ENCODE measurements around the gene ARL15.
"Not testable (repeated sequence)": the region's sequence is repeated elsewhere in the genome, so short reads cannot be mapped to it uniquely, and the experiment has no call there.

Gene ARL15

GRCh38 chr5:54103871-54104270, 206.5 kb downstream of the ARL15 start:
- in situ Hi-C loops (cut with MboI; ENCODE audit: low sequenced_read_pairs) = no loop called here

GRCh38 chr5:54098267-54098666, 212.1 kb downstream of the ARL15 start:
- in situ Hi-C loops (cut with MboI; ENCODE audit: low sequenced_read_pairs) = no loop called here

- in situ Hi-C loops (cut with MboI; ENCODE audit: low sequenced_read_pairs) = no loop called here
Measured at GRCh38 chr5:54095969-54096368, 214.4 kb downstream of the ARL15 start.

- in situ Hi-C loops (cut with MboI; ENCODE audit: low sequenced_read_pairs) = no loop called here
Measured at GRCh38 chr5:54094706-54095105, 215.7 kb downstream of the ARL15 start.

GRCh38 chr5:54093861-54094260, 216.5 kb downstream of the ARL15 start:
- in situ Hi-C loops (cut with MboI; ENCODE audit: low sequenced_read_pairs) = no loop called here

- in situ Hi-C loops (cut with MboI; ENCODE audit: low sequenced_read_pairs) = no loop called here
Measured at GRCh38 chr5:54093081-54093492, 217.3 kb downstream of the ARL15 start.

- in situ Hi-C loops (cut with MboI; ENCODE audit: low sequenced_read_pairs) = no loop called here
Measured at GRCh38 chr5:54091307-54092130, 218.9 kb downstream of the ARL15 start.

GRCh38 chr5:54090495-54091120, 219.8 kb downstream of the ARL15 start:
- in situ Hi-C loops (cut with MboI; ENCODE audit: low sequenced_read_pairs) = no loop called here

GRCh38 chr5:54088081-54088480, 222.3 kb downstream of the ARL15 start:
- in situ Hi-C loops (cut with MboI; ENCODE audit: low sequenced_read_pairs) = no loop called here

GRCh38 chr5:54087436-54087835, 222.9 kb downstream of the ARL15 start:
- in situ Hi-C loops (cut with MboI; ENCODE audit: low sequenced_read_pairs) = no loop called here

- in situ Hi-C loops (cut with MboI; ENCODE audit: low sequenced_read_pairs) = no loop called here
Measured at GRCh38 chr5:54086191-54086590, 224.2 kb downstream of the ARL15 start.

- in situ Hi-C loops (cut with MboI; ENCODE audit: low sequenced_read_pairs) = no loop called here
Measured at GRCh38 chr5:54084696-54085095, 225.7 kb downstream of the ARL15 start.

- in situ Hi-C loops (cut with MboI; ENCODE audit: low sequenced_read_pairs) = no loop called here
Measured at GRCh38 chr5:54083851-54084250, 226.5 kb downstream of the ARL15 start.

- in situ Hi-C loops (cut with MboI; ENCODE audit: low sequenced_read_pairs) = no loop called here
Measured at GRCh38 chr5:54083245-54083644, 227.1 kb downstream of the ARL15 start.

GRCh38 chr5:54081415-54081814, 229.0 kb downstream of the ARL15 start:
- in situ Hi-C loops (cut with MboI; ENCODE audit: low sequenced_read_pairs) = no loop called here

GRCh38 chr5:54080831-54081230, 229.5 kb downstream of the ARL15 start:
- in situ Hi-C loops (cut with MboI; ENCODE audit: low sequenced_read_pairs) = no loop called here

GRCh38 chr5:54073735-54074134, 236.6 kb downstream of the ARL15 start:
- in situ Hi-C loops (cut with MboI; ENCODE audit: low sequenced_read_pairs) = no loop called here

GRCh38 chr5:54073131-54073530, 237.2 kb downstream of the ARL15 start:
- in situ Hi-C loops (cut with MboI; ENCODE audit: low sequenced_read_pairs) = no loop called here

GRCh38 chr5:54066433-54066832, 243.9 kb downstream of the ARL15 start:
- in situ Hi-C loops (cut with MboI; ENCODE audit: low sequenced_read_pairs) = no loop called here

GRCh38 chr5:54063817-54064216, 246.6 kb downstream of the ARL15 start:
- in situ Hi-C loops (cut with MboI; ENCODE audit: low sequenced_read_pairs) = no loop called here

- in situ Hi-C loops (cut with MboI; ENCODE audit: low sequenced_read_pairs) = no loop called here
Measured at GRCh38 chr5:54062958-54063357, 247.4 kb downstream of the ARL15 start.

GRCh38 chr5:54060919-54061318, 249.5 kb downstream of the ARL15 start:
- in situ Hi-C loops (cut with MboI; ENCODE audit: low sequenced_read_pairs) = not testable (repeated sequence)

Measured in hTERT RPE-1 (cell line).